ENCODE measurements around the gene CALCB. TPM values are rescaled to one million over a fixed set of nuclear protein-coding genes. Genes with fewer than 3 reads are reported as not detected.

The CALCB gene
- total RNA-seq, 1 donor from 2014 or later, result not detected

DNA sequence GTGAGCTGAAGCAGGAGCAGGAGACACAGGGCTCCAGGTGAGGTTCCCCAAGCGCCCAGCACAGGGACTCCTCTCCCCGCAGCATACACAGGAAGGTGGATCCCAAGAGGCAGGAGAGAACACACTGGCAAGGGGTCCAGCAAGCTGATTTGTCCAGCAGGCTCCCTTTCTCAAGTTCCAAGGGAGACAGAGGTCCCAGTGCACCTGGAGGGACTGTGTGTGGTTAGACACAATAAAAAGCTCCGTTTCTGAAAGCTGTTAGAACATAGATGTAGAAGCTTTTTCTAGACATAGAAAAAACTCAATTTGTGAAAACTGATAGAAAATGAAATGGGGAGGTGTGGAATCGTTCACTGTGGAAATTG, 1.8 kb downstream of the CALCB start:
- Mint-ChIP-seq H3K4me3 (ENCODE audit: low read depth) (no peak overlapping the region), H3K27me3 (peaks cover 35% of the 10 kb centered on the region), H3K36me3 (ENCODE audit: insufficient read depth) (no peaks in the 10 kb centered on the region), H3K4me1 (ENCODE audit: low read depth) (no peaks in the 10 kb centered on the region), H3K9me3 (ENCODE audit: low read depth) (peaks cover under 1% of the 10 kb centered on the region), H3K27ac (no peak overlapping the region)
- DNase-seq (ENCODE audit: low spot score, unreplicated experiment), result no peak
- TF ChIP-seq, protein P1, sequence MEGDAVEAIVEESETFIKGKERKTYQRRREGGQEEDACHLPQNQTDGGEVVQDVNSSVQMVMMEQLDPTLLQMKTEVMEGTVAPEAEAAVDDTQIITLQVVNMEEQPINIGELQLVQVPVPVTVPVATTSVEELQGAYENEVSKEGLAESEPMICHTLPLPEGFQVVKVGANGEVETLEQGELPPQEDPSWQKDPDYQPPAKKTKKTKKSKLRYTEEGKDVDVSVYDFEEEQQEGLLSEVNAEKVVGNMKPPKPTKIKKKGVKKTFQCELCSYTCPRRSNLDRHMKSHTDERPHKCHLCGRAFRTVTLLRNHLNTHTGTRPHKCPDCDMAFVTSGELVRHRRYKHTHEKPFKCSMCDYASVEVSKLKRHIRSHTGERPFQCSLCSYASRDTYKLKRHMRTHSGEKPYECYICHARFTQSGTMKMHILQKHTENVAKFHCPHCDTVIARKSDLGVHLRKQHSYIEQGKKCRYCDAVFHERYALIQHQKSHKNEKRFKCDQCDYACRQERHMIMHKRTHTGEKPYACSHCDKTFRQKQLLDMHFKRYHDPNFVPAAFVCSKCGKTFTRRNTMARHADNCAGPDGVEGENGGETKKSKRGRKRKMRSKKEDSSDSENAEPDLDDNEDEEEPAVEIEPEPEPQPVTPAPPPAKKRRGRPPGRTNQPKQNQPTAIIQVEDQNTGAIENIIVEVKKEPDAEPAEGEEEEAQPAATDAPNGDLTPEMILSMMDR (IDR thresholded peaks at IDR 0.05; ENCODE audit: unreplicated experiment), result no peak

DNA sequence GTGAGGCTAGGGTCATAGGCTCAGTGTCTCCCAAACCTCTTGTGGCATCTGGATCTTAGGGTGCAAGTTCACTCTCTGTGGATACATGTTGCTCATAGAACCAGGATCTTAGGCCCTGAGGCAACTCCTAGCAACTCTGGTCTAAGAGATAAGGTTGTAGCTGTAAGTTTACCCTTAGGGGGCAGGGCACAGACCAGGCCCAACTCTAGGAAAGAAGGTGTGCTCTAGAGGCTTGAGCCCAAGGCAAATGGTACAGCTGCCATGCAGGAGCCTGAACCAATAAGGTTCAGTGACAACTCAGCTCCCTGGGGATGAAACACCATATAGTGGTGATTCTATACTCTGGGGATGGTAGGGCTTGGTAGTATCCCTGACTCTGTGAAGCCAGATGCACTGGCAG, 17.8 kb downstream of the CALCB start:
- TF ChIP-seq, protein P1 (IDR thresholded peaks at IDR 0.05; ENCODE audit: unreplicated experiment), result no peak
- no peak overlapping the region for H3K4me3 Mint-ChIP-seq (ENCODE audit: low read depth)
- DNase-seq (ENCODE audit: low spot score, unreplicated experiment), result no peak
- H3K9me3 Mint-ChIP-seq (ENCODE audit: low read depth), result peaks cover 22% of the 10 kb centered on the region
- H3K27me3 Mint-ChIP-seq, result peaks cover 6% of the 10 kb centered on the region
- no peaks in the 10 kb centered on the region for H3K4me1 Mint-ChIP-seq (ENCODE audit: low read depth)
- H3K27ac Mint-ChIP-seq, result no peak overlapping the region
- H3K36me3 Mint-ChIP-seq (ENCODE audit: insufficient read depth), result no peaks in the 10 kb centered on the region

DNA sequence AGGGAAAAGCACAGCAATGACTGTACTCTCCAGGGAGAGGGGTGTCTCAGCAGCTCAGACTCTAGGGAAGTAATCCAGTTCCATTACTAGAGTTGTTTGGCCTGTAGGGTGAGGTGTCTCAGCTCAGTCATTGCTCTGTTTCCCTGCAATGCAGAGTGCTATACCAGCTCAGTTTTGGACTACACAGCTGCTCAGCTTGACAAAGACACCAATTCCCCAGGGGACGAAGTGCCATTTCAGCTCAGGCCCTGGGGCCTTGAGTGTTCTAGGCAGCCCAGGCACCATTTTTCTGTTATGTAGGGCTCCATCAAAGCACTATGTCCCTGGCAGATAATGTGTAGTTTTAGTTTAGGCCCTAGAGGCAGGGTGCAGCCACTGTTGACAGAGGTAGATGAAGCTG, 18.2 kb downstream of the CALCB start:
- TF ChIP-seq, protein P1 (IDR thresholded peaks at IDR 0.05; ENCODE audit: unreplicated experiment), result no peak
- H3K4me3 Mint-ChIP-seq (ENCODE audit: low read depth), result no peak overlapping the region
- H3K4me1 Mint-ChIP-seq (ENCODE audit: low read depth), result no peaks in the 10 kb centered on the region
- H3K36me3 Mint-ChIP-seq (ENCODE audit: insufficient read depth), result no peaks in the 10 kb centered on the region
- peaks cover 6% of the 10 kb centered on the region for H3K27me3 Mint-ChIP-seq
- DNase-seq (ENCODE audit: low spot score, unreplicated experiment), result no peak
- H3K9me3 Mint-ChIP-seq (ENCODE audit: low read depth), result peaks cover 21% of the 10 kb centered on the region
- H3K27ac Mint-ChIP-seq, result no peak overlapping the region

DNA sequence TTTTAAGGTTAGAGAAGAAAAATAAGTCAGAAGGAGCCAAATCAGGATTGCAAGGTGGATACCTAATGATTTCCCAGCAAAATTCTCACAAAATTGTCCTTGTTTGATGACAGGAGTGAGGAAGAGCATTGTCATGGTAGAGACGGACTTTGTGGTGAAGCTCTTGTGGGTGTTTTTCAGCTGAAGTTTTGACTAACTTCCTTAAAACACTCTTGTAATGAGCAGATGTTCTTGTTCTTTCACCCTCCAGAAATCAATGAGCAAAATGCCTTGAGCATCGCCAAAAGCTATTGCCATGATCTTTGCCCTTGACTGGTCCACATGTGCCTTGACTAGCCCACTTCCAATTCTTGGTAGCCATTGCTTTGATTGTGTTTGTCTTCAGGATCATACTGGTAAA, 20.0 kb downstream of the CALCB start:
- H3K4me3 Mint-ChIP-seq (ENCODE audit: low read depth), result no peak overlapping the region
- no peak overlapping the region for H3K27ac Mint-ChIP-seq
- DNase-seq (ENCODE audit: low spot score, unreplicated experiment), result no peak
- H3K4me1 Mint-ChIP-seq (ENCODE audit: low read depth), result no peaks in the 10 kb centered on the region
- peaks cover 8% of the 10 kb centered on the region for H3K27me3 Mint-ChIP-seq
- no peaks in the 10 kb centered on the region for H3K36me3 Mint-ChIP-seq (ENCODE audit: insufficient read depth)
- TF ChIP-seq, protein P1 (IDR thresholded peaks at IDR 0.05; ENCODE audit: unreplicated experiment), result no peak
- peaks cover 6% of the 10 kb centered on the region for H3K9me3 Mint-ChIP-seq (ENCODE audit: low read depth)

DNA sequence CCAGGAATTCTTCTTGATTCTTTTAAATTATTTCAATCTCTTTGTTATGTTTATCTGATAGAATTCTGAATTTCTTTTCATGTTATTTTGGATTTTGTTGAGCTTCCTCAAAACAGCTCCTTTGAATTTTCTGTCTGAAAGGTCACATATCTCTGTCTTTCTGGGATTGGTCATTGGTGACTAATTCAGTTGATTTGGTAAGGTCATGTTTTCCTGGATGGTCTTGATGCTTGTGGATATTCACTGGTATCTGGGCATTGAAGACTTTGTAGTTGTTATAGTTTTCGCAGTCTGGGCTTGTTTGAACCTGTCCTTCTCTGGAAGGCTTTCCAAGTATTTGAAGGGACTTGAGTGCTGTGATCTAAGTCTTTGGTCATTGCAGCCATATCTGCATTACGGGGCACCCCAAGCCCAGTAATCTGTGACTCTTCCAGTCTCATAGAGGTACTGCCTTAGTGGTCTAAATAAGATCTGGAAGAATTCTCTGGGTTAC, 22.4 kb downstream of the CALCB start:
- Mint-ChIP-seq H3K36me3 (ENCODE audit: insufficient read depth) (no peaks in the 10 kb centered on the region), H3K4me3 (ENCODE audit: low read depth) (no peak overlapping the region), H3K4me1 (ENCODE audit: low read depth) (no peaks in the 10 kb centered on the region), H3K27ac (no peak overlapping the region), H3K9me3 (ENCODE audit: low read depth) (no peaks in the 10 kb centered on the region), H3K27me3 (peaks cover 18% of the 10 kb centered on the region)
- no peak for DNase-seq (ENCODE audit: low spot score, unreplicated experiment)
- TF ChIP-seq, protein P1 (IDR thresholded peaks at IDR 0.05; ENCODE audit: unreplicated experiment), result no peak
